MV-4-11 (cell line): ENCODE data around the gene OR56B4.
A peak's percentile ranks its signal among the peaks of the same experiment; 100 is the strongest.
"Not testable (repeated sequence)": the region's sequence is repeated elsewhere in the genome, so short reads cannot be mapped to it uniquely, and the experiment has no call there.

Experiments used
- DNase-seq: peaks from one replicate; lab custom pipeline; 2025; lab: John Stamatoyannopoulos, UW

The OR56B4 gene

GRCh38 chr11:6107384-6107783 lies at the start of gene OR56B4:
Gene OR56B4, plus strand, starts transcription at chr11:6107684. Its CDS starts 95 bp downstream, at chr11:6107779.
- DNase-seq: not testable (repeated sequence)

DNA sequence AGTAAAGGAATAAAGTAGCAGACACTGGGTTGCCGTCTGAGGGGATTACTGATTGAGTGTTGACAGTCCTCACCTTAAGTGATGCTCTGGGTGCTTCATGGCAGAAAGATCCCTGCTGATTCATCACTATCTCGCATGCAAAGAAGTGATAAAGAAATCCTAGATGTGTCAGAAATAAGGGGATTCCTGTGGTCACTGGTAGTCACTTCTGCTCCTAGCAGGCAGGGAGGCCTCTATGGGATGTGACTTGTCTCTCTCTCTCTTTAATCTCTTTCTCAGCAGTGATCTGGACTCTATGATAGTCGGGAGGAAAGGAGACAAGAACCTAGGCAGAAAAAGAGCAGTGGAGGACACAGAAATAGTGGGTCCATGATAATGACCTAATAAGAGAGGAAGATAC lies 46.0 kb upstream of the OR56B4 start:
- DNase-seq: no peak

DNA sequence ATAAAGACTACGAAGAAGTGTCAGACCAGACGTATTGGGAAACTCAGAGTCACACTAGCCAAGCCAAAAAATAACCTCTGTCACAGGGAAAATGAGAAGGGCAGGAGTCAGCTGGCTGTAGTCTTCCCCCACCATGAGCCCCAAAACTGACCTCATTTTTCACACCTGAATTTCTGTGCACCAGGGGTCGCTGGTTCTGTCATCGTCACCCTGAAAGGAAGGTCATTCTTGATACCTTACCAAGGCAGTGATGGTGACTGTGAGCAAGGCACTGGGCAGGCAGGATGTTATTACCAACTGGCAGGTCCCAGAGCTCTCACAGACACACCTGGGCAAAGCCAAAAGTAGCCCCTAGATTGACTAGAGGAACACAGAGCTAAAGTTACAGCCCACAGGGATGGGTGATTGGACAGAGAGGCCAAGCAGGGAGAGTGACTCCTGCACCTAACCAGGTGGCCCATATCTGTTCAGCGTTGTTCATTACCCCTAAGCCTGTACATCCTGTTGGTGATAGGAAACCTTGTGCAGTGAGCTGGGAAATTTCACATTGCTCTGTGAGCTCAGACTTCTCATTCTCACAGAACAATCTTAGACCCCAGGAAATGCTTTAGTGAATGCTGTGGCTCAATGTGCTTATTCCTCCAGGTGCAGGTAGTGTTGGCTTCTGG lies 44.7 kb upstream of the OR56B4 start:
- DNase-seq: no peak

- DNase-seq: no peak
Observed at GRCh38 chr11:6067502-6067901, 40.0 kb upstream of the OR56B4 start.

DNA sequence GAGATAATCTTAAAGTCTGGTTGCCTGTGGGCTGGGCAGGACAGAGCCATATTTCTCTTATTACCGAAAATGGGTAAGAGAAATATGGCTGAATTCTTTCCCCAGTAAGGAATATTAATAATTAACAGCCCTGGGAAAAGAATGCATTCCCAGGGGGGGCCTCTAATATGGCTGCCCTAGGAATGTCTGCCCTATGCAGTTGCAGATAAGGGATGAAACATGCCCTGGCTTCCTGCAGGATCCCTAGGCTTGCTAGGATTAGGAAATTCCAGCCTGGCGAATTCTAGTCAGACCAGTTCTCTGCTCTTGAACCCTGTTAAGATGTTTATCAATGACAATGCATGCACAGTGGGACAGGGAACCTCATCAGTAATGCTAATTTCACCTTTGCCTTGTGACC lies 31.0 kb upstream of the OR56B4 start:
- not testable (repeated sequence) for DNase-seq

DNA sequence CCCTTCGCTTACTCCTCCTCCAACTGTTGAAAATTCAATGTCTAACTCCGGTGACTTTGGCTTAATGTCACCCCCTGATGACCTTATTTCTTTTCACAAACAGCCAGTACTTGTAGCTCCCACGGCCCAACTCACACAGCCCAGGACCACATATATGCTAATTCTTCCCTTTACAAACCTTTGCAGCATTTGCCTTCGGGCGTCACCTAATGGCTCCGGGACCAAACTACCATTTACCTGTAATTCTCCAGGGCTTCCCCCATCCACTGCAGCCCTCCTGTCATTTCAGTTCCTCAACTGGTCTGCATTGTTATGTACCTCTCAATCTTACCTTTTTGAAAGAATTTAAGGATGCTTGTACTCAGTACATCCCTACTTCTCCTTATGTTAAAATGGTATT lies 29.8 kb upstream of the OR56B4 start:
- no peak for DNase-seq

- no peak for DNase-seq
Observed at GRCh38 chr11:6079463-6079862, 28.0 kb upstream of the OR56B4 start.

DNA sequence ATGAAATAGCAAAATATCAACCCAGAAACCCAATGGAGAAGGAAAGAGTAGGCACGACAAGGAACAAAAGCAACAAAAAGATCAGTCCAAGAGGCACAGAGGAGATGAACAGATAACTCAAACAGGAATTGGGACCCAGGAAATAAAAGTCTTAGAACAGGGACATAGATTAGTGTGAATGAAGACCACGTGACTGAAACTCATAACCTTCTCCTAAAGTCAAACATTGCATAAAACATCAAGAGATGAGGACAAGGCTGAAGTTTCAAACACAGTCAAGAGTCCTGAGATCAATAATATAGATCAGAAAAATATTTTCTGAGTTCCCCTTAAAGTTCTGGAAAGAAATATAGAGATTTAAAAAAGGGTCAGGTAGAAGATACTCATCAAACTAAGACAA lies 24.4 kb upstream of the OR56B4 start:
- DNase-seq: no peak

- no peak for DNase-seq
Observed at GRCh38 chr11:6084587-6084986, 22.9 kb upstream of the OR56B4 start.

DNA sequence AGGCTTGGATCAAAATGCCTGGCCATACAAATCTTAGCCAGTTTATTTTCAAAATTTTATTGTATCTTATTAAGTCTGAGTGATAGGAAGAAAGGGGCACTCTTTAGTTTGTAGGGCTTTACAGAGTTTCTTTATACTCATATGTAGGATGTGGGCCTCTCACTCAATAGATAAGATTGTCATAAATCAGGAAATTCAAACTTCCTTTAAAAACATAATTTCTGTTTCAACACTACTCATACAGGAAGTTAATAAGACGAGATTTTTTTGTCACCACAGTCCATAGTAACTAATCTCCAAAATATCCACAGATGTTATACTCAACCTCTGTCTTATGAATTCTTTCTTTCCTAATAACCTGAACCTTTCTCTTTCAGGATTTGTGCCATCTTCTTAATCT lies 13.3 kb upstream of the OR56B4 start:
- DNase-seq: peak; percentile 68

GRCh38 chr11:6095798-6096197 lies 11.7 kb upstream of the OR56B4 start:
- no peak for DNase-seq

DNA sequence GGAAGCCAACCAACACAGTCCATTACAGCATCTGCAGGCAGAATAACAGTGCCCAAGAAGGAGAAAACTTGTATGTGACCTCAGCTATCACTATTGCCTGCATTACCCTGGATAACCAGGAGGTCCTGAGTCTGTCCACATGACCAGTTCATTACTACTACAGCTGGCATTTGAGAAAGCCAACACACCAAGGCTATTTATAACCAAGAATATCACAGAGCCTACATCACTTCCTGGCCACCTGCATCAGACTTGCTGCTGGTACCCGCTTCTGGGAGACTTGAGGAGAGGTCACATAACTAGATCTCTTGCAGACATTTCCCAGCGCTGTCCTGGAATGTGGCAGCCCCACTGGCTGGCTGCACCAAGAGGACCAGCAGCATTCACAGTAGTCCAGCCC lies 11.1 kb upstream of the OR56B4 start:
- DNase-seq: no peak

DNA sequence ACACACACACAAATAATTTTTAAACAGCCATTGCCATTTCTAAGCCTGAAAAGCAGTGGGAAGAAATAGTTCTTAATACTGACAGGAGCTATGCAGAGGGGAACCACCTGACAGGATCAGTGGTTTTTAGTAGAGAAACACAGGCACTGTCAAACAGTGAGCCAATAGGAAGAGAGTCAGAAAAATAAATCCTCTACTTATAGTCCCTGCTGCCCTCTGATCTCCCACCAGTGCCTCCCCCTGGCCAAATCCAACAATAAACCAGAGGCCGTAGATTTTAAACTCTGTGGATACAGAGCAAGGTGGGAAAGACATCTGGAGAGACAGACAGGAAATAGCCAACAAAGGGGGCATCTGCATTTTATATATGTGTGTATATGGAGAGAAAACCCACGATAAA lies 7.9 kb upstream of the OR56B4 start:
- no peak for DNase-seq

- DNase-seq: peak; percentile 42
Observed at GRCh38 chr11:6110011-6110410, 2.5 kb downstream of the OR56B4 start.

GRCh38 chr11:6111673-6112072 lies 4.2 kb downstream of the OR56B4 start:
- no peak for DNase-seq

DNA sequence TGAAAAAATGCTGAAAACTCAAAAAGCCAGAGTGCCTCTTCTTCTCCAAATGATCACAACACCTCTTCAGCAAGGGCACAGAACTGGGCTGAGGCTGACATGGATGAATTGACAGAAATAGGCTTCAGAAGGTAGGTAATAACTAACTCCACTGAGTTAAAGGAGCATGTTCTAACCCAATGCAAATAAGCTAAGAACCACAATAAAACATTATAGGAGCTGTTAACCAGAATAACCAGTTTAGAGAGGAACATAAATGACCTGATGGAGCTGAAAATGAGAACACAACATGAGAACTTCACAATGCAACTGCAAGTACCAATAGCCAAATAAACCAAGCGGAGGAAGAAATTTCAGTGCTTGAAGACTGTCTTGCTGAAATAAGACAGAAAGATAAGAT lies 9.2 kb downstream of the OR56B4 start:
- DNase-seq: no peak

DNA sequence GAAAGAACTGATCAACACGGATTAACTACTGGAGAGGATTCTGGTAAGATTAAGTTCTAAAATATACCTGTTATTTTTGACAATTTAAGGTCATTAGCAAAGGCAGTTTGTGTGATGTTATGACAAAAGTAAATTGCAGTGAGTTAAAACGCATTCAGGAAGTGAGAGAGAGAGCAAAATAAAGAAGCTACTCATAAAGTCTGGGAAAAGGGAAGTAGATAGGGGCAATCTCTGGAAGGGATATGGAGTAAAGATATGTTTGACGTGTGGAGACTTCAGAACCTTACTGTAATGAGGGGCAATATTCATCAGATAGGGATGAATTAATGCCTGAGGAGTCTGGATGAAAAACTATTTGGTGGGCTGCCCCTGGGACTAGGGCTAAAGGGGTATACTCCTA lies 16.8 kb downstream of the OR56B4 start:
- DNase-seq: peak; percentile 72

DNA sequence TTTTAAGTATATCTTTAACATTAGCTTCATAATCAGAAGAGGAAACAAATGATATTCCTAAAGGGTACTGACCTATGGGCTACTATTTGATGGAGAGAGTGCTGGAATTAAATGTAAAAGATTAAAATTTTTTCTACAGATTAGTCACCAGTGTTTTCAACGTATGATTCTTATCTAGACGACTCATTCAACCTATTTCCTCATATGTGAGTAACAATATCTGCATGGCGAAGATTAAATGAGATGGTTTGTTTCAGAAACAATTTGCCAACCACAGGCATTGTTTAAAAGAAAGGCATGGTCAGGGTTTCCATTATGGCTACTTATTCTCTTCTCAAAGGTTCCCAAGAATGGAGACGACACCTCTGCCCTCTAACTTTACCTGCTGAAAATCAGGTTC lies 20.4 kb downstream of the OR56B4 start:
- DNase-seq: peak; percentile 52

- no peak for DNase-seq
Observed at GRCh38 chr11:6129011-6129410, 21.5 kb downstream of the OR56B4 start.

- peak; percentile 50 for DNase-seq
Observed at GRCh38 chr11:6129635-6130034, 22.2 kb downstream of the OR56B4 start.

- DNase-seq: no peak
Observed at GRCh38 chr11:6132431-6132830, 24.9 kb downstream of the OR56B4 start.

- not testable (repeated sequence) for DNase-seq
Observed at GRCh38 chr11:6135936-6136335, 28.5 kb downstream of the OR56B4 start.

GRCh38 chr11:6142936-6143335 lies 35.5 kb downstream of the OR56B4 start:
- no peak for DNase-seq

DNA sequence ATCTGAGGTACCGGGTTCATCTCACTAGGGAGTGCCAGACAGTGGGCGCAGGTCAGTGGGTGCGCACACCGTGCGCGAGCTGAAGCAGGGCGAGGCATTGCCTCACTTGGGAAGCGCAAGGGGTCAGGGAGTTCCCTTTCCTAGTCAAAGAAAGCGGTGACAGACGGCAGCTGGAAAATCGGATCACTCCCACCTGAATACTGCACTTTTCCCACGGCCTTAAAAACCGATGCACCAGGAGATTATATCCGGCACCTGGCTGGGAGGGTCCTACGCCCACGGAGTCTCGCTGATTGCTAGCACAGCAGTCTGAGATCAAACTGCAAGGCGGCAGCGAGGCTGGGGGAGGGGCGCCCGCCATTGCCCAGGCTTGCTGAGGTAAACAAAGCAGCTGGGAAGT lies 36.3 kb downstream of the OR56B4 start:
- not testable (repeated sequence) for DNase-seq
